NT2/D1 (cell line): Measurements from ENCODE around the gene HRH3.

Experiments
- SUZ12 ChIP-seq: IDR thresholded peaks from 2 replicates; pipeline ENCODE4 v1.6.1; 2011; ENCODE audit not compliant: insufficient read length, insufficient read depth; ENCODE audit errors: extremely low read depth
- YY1 ChIP-seq: IDR thresholded peaks from 2 replicates; pipeline ENCODE4 v1.6.1; 2011; ENCODE audit not compliant: insufficient read length, insufficient read depth
- ZNF274 ChIP-seq: IDR thresholded peaks from 2 replicates; pipeline ENCODE4 v1.6.1; 2011; ENCODE audit warnings: mild to moderate bottlenecking, low read depth, low read length

- no peak for TF ChIP-seq SUZ12
- no peak for TF ChIP-seq YY1
- TF ChIP-seq ZNF274: no peak
Observed at GRCh38 chr20:62215020-62215990, 4.8 kb downstream of the HRH3 start.
